ENCODE measurements around the gene LRRIQ1.

Gene LRRIQ1

GRCh38 chr12:85277900-85278597 lies 241.9 kb downstream of the LRRIQ1 start:
- TF ChIP-seq, protein P1, sequence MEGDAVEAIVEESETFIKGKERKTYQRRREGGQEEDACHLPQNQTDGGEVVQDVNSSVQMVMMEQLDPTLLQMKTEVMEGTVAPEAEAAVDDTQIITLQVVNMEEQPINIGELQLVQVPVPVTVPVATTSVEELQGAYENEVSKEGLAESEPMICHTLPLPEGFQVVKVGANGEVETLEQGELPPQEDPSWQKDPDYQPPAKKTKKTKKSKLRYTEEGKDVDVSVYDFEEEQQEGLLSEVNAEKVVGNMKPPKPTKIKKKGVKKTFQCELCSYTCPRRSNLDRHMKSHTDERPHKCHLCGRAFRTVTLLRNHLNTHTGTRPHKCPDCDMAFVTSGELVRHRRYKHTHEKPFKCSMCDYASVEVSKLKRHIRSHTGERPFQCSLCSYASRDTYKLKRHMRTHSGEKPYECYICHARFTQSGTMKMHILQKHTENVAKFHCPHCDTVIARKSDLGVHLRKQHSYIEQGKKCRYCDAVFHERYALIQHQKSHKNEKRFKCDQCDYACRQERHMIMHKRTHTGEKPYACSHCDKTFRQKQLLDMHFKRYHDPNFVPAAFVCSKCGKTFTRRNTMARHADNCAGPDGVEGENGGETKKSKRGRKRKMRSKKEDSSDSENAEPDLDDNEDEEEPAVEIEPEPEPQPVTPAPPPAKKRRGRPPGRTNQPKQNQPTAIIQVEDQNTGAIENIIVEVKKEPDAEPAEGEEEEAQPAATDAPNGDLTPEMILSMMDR (IDR thresholded peaks at IDR 0.05; ENCODE audit: insufficient read depth, low read depth, low read length, missing control alignments), result no peak
- no peak for DNase-seq (ENCODE audit: low read depth)
- H3K4me3 ChIP-seq (ENCODE audit: low read depth, low read length), result no peak overlapping the region

GRCh38 chr12:85278598-85279448 lies 242.7 kb downstream of the LRRIQ1 start:
- TF ChIP-seq, protein P1 (IDR thresholded peaks at IDR 0.05; ENCODE audit: insufficient read depth, low read depth, low read length, missing control alignments), result no peak
- DNase-seq (ENCODE audit: low read depth), result no peak
- no peak overlapping the region for H3K4me3 ChIP-seq (ENCODE audit: low read depth, low read length)

GRCh38 chr12:85279449-85280164 lies 243.5 kb downstream of the LRRIQ1 start:
- no peak overlapping the region for H3K4me3 ChIP-seq (ENCODE audit: low read depth, low read length)
- TF ChIP-seq, protein P1 (IDR thresholded peaks at IDR 0.05; ENCODE audit: insufficient read depth, low read depth, low read length, missing control alignments), result no peak
- no peak for DNase-seq (ENCODE audit: low read depth)

GRCh38 chr12:85280165-85280983 lies 244.2 kb downstream of the LRRIQ1 start, which contains the start of gene ALX1:
Gene ALX1 (plus strand): TSS chr12:85280220. CDS start chr12:85280262, 42 bp downstream.
- no peak within 1 kb of the TSS for H3K4me3 ChIP-seq (ENCODE audit: low read depth, low read length)
- TF ChIP-seq, protein P1 (IDR thresholded peaks at IDR 0.05; ENCODE audit: insufficient read depth, low read depth, low read length, missing control alignments), result no peak
- no peak for DNase-seq (ENCODE audit: low read depth)

DNA sequence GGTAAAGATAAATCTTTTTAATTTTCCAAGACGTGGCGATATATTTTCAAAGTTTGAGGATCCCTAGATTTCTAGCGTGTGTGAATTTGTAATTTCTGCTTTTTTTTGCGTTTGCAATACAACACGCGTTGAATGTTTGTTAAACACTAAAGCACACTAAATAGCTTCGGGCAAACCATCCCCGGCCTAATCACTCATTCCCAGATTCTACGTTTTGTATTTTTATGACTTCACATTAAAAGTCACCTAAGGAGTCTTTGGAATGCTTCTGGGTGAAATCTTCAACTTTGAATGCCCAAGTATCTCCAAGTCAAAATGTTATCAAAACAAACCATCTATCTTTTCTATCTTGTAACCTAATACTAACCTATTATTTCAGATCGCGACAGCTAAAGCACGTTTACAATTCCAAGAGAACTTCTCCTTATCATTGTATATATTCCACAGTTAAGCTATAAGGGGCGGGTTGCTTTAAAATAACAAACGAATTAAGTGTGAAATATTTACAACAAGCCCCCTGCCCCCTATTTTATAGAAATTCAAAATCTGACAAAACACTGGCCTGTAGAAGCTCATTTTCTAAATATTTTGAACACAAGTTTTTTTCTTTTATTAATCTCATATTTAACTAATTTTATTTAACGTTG lies 245.0 kb downstream of the LRRIQ1 start:
- TF ChIP-seq, protein P1 (IDR thresholded peaks at IDR 0.05; ENCODE audit: insufficient read depth, low read depth, low read length, missing control alignments), result no peak
- H3K4me3 ChIP-seq (ENCODE audit: low read depth, low read length), result no peak overlapping the region
- no peak for DNase-seq (ENCODE audit: low read depth)

Data from GM12865 (cell line).